Naive thymus-derived CD4-positive, alpha-beta T cell (primary cell): ENCODE results near the gene APBA1. TPM values are rescaled to one million over a fixed set of nuclear protein-coding genes. Genes with fewer than 3 reads are reported as not detected.

Experiments
- ATAC-seq: fragments of 150-1000 bp; cut with Tn5 transposase; 2 replicates; pipeline ENCODE4 v1.10.0; 2021; ENCODE audit warnings: mild to moderate bottlenecking, moderate library complexity
- CTCF ChIA-PET: fragments of 350-600 bp; sonication (Branson Sonifier 250); formaldehyde crosslinking; loops from one replicate; lab custom pipeline; 2021; ENCODE audit warnings: antibody characterized with exemption; lab: Charles Lee
- POLR2A ChIA-PET: fragments of 350-600 bp; sonication (Branson Sonifier 250); formaldehyde crosslinking; loops from one replicate; lab custom pipeline; 2021; ENCODE audit warnings: antibody characterized with exemption, inconsistent platforms; lab: Charles Lee
- DNase-seq, 9 donors: peaks; one replicate each; pipeline versions ENCODE4 v3.0.0 to v3.0.0-alpha.2; 2020 to 2022; ENCODE audit warnings: mixed read lengths in 1 of 9
- H3K27ac ChIP-seq: one replicate; pipeline ENCODE4 v1.7.0; 2013; ENCODE audit warnings: mild to moderate bottlenecking, low read depth, low read length, moderate library complexity
- H3K27me3 ChIP-seq, 2 donors: one replicate each; pipeline ENCODE4 v1.7.0; 2013; ENCODE audit warnings: low read length in 2 of 2, mild to moderate bottlenecking in 2 of 2, moderate library complexity in 2 of 2; ENCODE audit not compliant: control insufficient read depth in 2 of 2, insufficient read depth in 2 of 2
- H3K36me3 ChIP-seq, 3 experiments: 1 replicate in 2 of 3; 2 replicates in 1 of 3; pipeline ENCODE4 v1.7.0; 2013; ENCODE audit warnings: low read length in 3 of 3, mild to moderate bottlenecking in 3 of 3, moderate library complexity in 1 of 3; ENCODE audit not compliant: insufficient read depth in 3 of 3, control insufficient read depth in 2 of 3
- H3K4me1 ChIP-seq, 2 donors: one replicate each; pipeline ENCODE4 v1.7.0; 2013; ENCODE audit warnings: low read length in 2 of 2, mild to moderate bottlenecking in 2 of 2, moderate library complexity in 1 of 2; ENCODE audit not compliant: control insufficient read depth in 2 of 2, insufficient read depth in 2 of 2
- H3K4me3 ChIP-seq: 2 replicates; pipeline ENCODE4 v1.7.0; 2013; ENCODE audit warnings: mild to moderate bottlenecking, low read length
- H3K9me3 ChIP-seq, 3 experiments: 1 replicate in 2 of 3; 2 replicates in 1 of 3; pipeline ENCODE4 v1.7.0; 2013; ENCODE audit warnings: low read length in 3 of 3; ENCODE audit not compliant: control insufficient read depth in 2 of 3
- H3K27ac Mint-ChIP-seq, 9 donors: one replicate each; pipeline ENCODE4 v1.8.0; 2020 to 2022; ENCODE audit warnings: mixed read lengths in 9 of 9, mild to moderate bottlenecking in 8 of 9, moderate library complexity in 5 of 9, inconsistent platforms in 2 of 9
- H3K27me3 Mint-ChIP-seq, 5 donors: one replicate each; pipeline ENCODE4 v1.8.0; 2021 to 2022; ENCODE audit warnings: mixed read lengths in 5 of 5, mild to moderate bottlenecking in 1 of 5
- H3K36me3 Mint-ChIP-seq, 5 donors: one replicate each; pipeline ENCODE4 v1.8.0; 2020 to 2022; ENCODE audit warnings: mixed read lengths in 5 of 5, mild to moderate bottlenecking in 3 of 5, inconsistent platforms in 1 of 5
- H3K4me1 Mint-ChIP-seq, 7 donors: one replicate each; pipeline ENCODE4 v1.8.0; 2020 to 2022; ENCODE audit warnings: mixed read lengths in 7 of 7, mild to moderate bottlenecking in 3 of 7, inconsistent platforms in 1 of 7
- H3K4me3 Mint-ChIP-seq, 10 donors: one replicate each; pipeline ENCODE4 v1.8.0; 2020 to 2022; ENCODE audit warnings: mild to moderate bottlenecking in 10 of 10, mixed read lengths in 10 of 10, moderate library complexity in 6 of 10, inconsistent platforms in 2 of 10
- H3K9me3 Mint-ChIP-seq, 11 donors: one replicate each; pipeline ENCODE4 v1.8.0; 2020 to 2022; ENCODE audit warnings: mixed read lengths in 11 of 11, mild to moderate bottlenecking in 4 of 11, inconsistent platforms in 1 of 11, moderate library complexity in 1 of 11
- intact Hi-C, 2 donors: fragments of 100-400 bp; cut with micrococcal nuclease; formaldehyde crosslinking; loops; one replicate each; pipeline ENCODE4 v1.15.1; 2023
- polyA plus RNA-seq, 2 donors: library from polyadenylated mRNA; unstranded; fragments of 300-500 nt; fragmentation: Illumina TruSeq; gene quantifications; one replicate each; pipeline ENCODE4 v1.2.3, GENCODE V29; 2021
- total RNA-seq, 6 experiments: library from RNA in 5 of 6; stranded (reverse) in 5 of 6; gene quantifications; 1 replicate in 5 of 6; 2 replicates in 1 of 6; pipeline ENCODE4 v1.2.3 and lab custom pipeline; 2021 to 2026

The APBA1 gene
- total and polyA plus RNA-seq, 7 experiments from 2014 or later: 0.06 to 4.5 (median 1.4) TPM; not detected in 1

GRCh38 chr9:69606089-69606488 is 66.1 kb downstream of the APBA1 start:
- intact Hi-C loops: no loop called here
- CTCF ChIA-PET: no interaction called here
- ATAC-seq (no peak), DNase-seq (no peak)
- peaks cover 0 to 9% (median 0%) of the 10 kb centered on the region in 11 donors for H3K9me3 Mint-ChIP-seq
- H3K4me3 ChIP-seq: no peak overlapping the region
- POLR2A ChIA-PET: no interaction called here
- no peaks in the 10 kb centered on the region for H3K36me3 ChIP-seq
- H3K27me3 ChIP-seq: no peaks in the 10 kb centered on the region
- no peaks in the 10 kb centered on the region for H3K9me3 ChIP-seq
- peaks cover 0 to 7% (median 0%) of the 10 kb centered on the region in 5 donors for H3K36me3 Mint-ChIP-seq
- H3K4me1 ChIP-seq: no peaks in the 10 kb centered on the region
- H3K27me3 Mint-ChIP-seq: peaks cover 0 to 13% (median 7%) of the 10 kb centered on the region in 5 donors
- no peak overlapping the region for H3K27ac Mint-ChIP-seq
- no peak overlapping the region for H3K4me3 Mint-ChIP-seq
- no peak overlapping the region for H3K27ac ChIP-seq
- no peaks in the 10 kb centered on the region for H3K4me1 Mint-ChIP-seq

DNA sequence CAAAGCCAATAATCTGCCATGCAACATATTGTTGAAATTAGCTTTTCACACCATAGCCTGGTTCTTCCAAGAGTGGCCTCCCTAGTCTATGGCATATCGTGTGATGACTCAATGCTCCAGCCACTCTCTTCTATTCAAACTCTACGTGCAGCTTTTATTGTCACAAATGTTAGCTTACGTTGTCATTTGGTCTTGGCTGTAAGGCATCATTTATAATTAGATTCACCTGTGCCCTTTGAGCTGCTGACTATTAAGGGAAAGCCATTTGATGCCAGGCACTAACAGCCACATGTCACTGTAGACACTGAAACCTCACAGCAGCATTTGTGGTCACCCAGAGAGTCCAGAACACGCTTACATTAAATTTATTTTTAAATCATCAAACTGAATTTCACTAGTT is 66.8 kb downstream of the APBA1 start:
- H3K4me3 Mint-ChIP-seq: no peak overlapping the region
- no peak overlapping the region for H3K4me3 ChIP-seq
- H3K27me3 ChIP-seq: no peaks in the 10 kb centered on the region
- H3K27me3 Mint-ChIP-seq: peaks cover 0 to 11% (median 4%) of the 10 kb centered on the region in 5 donors
- CTCF ChIA-PET: no interaction called here
- POLR2A ChIA-PET: interaction anchor here (0.7 kb wide), 1 partner anchor 10 kb away, joined by 3 read pairs; no protein-coding TSS in a partner anchor
- no peak for ATAC-seq
- H3K36me3 Mint-ChIP-seq: peaks cover 0 to 7% (median 0%) of the 10 kb centered on the region in 5 donors
- DNase-seq: no peak
- no peak overlapping the region for H3K27ac Mint-ChIP-seq
- no peak overlapping the region for H3K27ac ChIP-seq
- H3K36me3 ChIP-seq: no peaks in the 10 kb centered on the region
- H3K4me1 Mint-ChIP-seq: no peaks in the 10 kb centered on the region
- no peaks in the 10 kb centered on the region for H3K9me3 ChIP-seq
- intact Hi-C loops: no loop called here
- no peaks in the 10 kb centered on the region for H3K4me1 ChIP-seq
- H3K9me3 Mint-ChIP-seq: peaks cover 0 to 9% (median 0%) of the 10 kb centered on the region in 11 donors

DNA sequence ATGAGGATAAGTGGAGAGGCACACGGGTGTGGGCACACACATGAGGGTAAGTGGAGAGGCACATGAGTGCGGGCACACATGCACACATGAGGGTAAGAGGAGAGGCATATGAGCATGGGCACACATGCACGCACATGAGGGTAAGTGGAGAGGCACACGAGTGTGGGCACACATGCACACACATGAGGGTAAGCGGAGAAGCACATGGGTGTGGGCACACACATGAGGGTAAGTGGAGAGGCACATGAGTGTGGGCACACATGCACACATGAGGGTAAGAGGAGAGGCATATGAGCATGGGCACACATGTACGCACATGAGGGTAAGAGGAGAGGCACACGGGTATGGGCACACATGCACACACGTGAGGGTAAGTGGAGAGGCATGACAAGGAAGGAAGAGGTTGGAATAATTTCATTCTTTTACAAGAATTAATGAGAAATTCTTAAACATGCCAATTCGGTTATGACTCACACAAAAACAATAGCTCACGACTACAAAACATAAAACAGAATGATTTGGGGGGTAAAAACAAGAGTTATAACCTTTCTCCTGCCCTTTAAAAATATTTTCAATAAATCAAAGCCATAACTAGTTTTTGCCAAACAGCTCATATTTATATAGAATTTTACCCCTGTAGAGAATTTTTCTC is 67.5 kb downstream of the APBA1 start:
- H3K36me3 ChIP-seq: no peaks in the 10 kb centered on the region
- no peaks in the 10 kb centered on the region for H3K4me1 ChIP-seq
- Mint-ChIP-seq H3K27ac (no peak overlapping the region), H3K4me3 (no peak overlapping the region), H3K4me1 (no peaks in the 10 kb centered on the region), H3K9me3 (peaks cover 0 to 9% (median 0%) of the 10 kb centered on the region in 11 donors), H3K27me3 (peaks cover 0 to 9% (median 3%) of the 10 kb centered on the region in 5 donors), H3K36me3 (peaks cover 0 to 7% (median 0%) of the 10 kb centered on the region in 5 donors)
- DNase-seq (no peak), ATAC-seq (no peak)
- intact Hi-C loops: no loop called here
- ChIA-PET CTCF (no interaction called here), POLR2A (interaction anchor here (0.7 kb wide), 1 partner anchor 9 kb away, joined by 3 read pairs; no protein-coding TSS in a partner anchor)
- no peak overlapping the region for H3K27ac ChIP-seq
- no peak overlapping the region for H3K4me3 ChIP-seq
- H3K9me3 ChIP-seq: no peaks in the 10 kb centered on the region
- no peaks in the 10 kb centered on the region for H3K27me3 ChIP-seq

DNA sequence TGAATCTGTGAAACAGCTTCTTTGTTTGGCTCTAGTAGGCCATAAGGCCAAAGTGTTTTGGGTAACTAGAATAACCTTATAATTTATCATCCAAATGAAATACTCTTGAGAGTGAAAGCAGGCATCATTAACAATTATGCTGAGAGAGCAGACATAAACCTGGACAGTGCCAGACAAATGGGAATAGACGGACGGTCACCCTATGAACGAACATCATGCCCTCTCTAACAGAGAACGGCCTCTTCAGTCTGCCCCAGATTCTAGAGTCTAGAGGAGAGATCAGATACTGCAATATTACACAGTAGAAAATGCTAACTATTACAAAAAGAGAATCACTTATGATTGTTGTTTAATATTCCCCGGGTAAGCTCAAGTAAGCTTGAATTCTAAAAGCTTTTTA is 68.5 kb downstream of the APBA1 start:
- CTCF ChIA-PET: no interaction called here
- Histone ChIP-seq H3K36me3 (no peaks in the 10 kb centered on the region), H3K4me3 (no peak overlapping the region), H3K9me3 (no peaks in the 10 kb centered on the region), H3K4me1 (no peaks in the 10 kb centered on the region), H3K27me3 (no peaks in the 10 kb centered on the region), H3K27ac (no peak overlapping the region)
- intact Hi-C loops: no loop called here
- POLR2A ChIA-PET: no interaction called here
- Mint-ChIP-seq H3K4me1 (no peaks in the 10 kb centered on the region), H3K27me3 (peaks cover 0 to 7% (median 3%) of the 10 kb centered on the region in 5 donors), H3K9me3 (peaks cover 0 to 9% (median 2%) of the 10 kb centered on the region in 11 donors), H3K27ac (no peak overlapping the region), H3K36me3 (peaks cover 0 to 7% (median 0%) of the 10 kb centered on the region in 5 donors), H3K4me3 (no peak overlapping the region)
- DNase-seq: no peak
- no peak for ATAC-seq

DNA sequence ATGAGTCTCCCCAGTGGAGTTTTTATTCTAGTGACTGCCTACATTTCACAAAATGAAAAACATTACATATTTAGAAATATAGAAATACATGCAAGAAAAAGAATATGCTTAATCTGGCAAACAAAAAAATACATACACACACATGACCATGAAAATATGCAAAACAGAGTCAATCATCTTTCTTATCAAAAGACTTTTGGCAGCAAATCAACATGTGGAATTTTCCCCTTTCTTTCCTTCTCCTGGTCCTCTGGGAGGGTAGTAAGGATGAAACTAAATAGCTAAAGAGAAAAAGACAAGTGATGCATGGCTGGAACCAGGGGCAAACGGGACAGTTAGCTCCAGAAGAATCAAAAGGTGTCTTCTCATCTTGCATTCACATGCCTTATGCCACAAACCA is 69.4 kb downstream of the APBA1 start:
- no peak for ATAC-seq
- Mint-ChIP-seq H3K9me3 (peaks cover 0 to 9% (median 2%) of the 10 kb centered on the region in 11 donors), H3K27me3 (peaks cover 0 to 7% (median 0%) of the 10 kb centered on the region in 5 donors), H3K36me3 (peaks cover 0 to 7% (median 0%) of the 10 kb centered on the region in 5 donors), H3K4me3 (no peak overlapping the region), H3K27ac (no peak overlapping the region), H3K4me1 (no peaks in the 10 kb centered on the region)
- CTCF ChIA-PET: no interaction called here
- H3K27me3 ChIP-seq: no peaks in the 10 kb centered on the region
- H3K27ac ChIP-seq: no peak overlapping the region
- DNase-seq: no peak
- no peak overlapping the region for H3K4me3 ChIP-seq
- H3K36me3 ChIP-seq: no peaks in the 10 kb centered on the region
- no peaks in the 10 kb centered on the region for H3K9me3 ChIP-seq
- intact Hi-C loops: no loop called here
- H3K4me1 ChIP-seq: no peaks in the 10 kb centered on the region
- POLR2A ChIA-PET: no interaction called here

- ATAC-seq (no peak), DNase-seq (no peak)
- Mint-ChIP-seq H3K27me3 (peaks cover 0 to 7% (median 0%) of the 10 kb centered on the region in 5 donors), H3K4me3 (no peak overlapping the region), H3K9me3 (peaks cover 0 to 12% (median 2%) of the 10 kb centered on the region in 11 donors), H3K27ac (no peak overlapping the region), H3K36me3 (peaks cover 0 to 4% (median 0%) of the 10 kb centered on the region in 5 donors), H3K4me1 (peaks cover 0 to 5% (median 0%) of the 10 kb centered on the region in 7 donors)
- Histone ChIP-seq H3K4me3 (no peak overlapping the region), H3K27me3 (no peaks in the 10 kb centered on the region), H3K36me3 (no peaks in the 10 kb centered on the region), H3K27ac (no peak overlapping the region), H3K4me1 (no peaks in the 10 kb centered on the region), H3K9me3 (peaks cover 0 to 1% (median 0%) of the 10 kb centered on the region in 3 experiments)
- POLR2A ChIA-PET: no interaction called here
- intact Hi-C loops: no loop called here
- CTCF ChIA-PET: no interaction called here
These were observed 70.5 kb downstream of the APBA1 start for GRCh38 chr9:69601698-69602097.
